ENCODE measurements around the gene MED27. TPM values are rescaled to one million over a fixed set of nuclear protein-coding genes. Genes with fewer than 3 reads are reported as not detected.

Gene MED27
- total RNA-seq, 4 donors from 2014 or later = 10.9 to 23.1 (median 13.5) TPM

DNA sequence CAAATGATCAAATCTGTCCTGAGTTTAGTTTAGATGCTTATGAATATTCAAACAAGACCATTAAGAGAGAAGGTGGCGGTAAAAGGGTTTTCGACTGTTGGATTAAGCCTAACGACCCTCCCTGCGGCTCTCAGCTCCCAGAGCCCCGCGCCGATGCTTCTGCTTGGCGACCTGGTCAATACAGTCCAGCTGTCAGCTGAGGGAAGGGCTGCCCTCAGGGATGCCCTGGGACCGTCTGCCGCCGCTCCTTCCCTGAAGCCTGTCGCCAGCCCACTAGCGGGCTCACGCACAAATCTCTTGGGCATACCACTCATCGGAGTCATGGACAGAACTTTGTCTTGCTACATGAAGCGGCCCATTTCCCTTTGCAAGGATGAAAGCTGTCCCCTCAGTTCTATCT, 203.2 kb downstream of the MED27 start:
- no peak for DNase-seq (ENCODE audit: low spot score)
- ATAC-seq (ENCODE audit: low FRiP score) = no peak
- TF ChIP-seq, protein P1, sequence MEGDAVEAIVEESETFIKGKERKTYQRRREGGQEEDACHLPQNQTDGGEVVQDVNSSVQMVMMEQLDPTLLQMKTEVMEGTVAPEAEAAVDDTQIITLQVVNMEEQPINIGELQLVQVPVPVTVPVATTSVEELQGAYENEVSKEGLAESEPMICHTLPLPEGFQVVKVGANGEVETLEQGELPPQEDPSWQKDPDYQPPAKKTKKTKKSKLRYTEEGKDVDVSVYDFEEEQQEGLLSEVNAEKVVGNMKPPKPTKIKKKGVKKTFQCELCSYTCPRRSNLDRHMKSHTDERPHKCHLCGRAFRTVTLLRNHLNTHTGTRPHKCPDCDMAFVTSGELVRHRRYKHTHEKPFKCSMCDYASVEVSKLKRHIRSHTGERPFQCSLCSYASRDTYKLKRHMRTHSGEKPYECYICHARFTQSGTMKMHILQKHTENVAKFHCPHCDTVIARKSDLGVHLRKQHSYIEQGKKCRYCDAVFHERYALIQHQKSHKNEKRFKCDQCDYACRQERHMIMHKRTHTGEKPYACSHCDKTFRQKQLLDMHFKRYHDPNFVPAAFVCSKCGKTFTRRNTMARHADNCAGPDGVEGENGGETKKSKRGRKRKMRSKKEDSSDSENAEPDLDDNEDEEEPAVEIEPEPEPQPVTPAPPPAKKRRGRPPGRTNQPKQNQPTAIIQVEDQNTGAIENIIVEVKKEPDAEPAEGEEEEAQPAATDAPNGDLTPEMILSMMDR (IDR thresholded peaks at IDR 0.05) = no peak

DNA sequence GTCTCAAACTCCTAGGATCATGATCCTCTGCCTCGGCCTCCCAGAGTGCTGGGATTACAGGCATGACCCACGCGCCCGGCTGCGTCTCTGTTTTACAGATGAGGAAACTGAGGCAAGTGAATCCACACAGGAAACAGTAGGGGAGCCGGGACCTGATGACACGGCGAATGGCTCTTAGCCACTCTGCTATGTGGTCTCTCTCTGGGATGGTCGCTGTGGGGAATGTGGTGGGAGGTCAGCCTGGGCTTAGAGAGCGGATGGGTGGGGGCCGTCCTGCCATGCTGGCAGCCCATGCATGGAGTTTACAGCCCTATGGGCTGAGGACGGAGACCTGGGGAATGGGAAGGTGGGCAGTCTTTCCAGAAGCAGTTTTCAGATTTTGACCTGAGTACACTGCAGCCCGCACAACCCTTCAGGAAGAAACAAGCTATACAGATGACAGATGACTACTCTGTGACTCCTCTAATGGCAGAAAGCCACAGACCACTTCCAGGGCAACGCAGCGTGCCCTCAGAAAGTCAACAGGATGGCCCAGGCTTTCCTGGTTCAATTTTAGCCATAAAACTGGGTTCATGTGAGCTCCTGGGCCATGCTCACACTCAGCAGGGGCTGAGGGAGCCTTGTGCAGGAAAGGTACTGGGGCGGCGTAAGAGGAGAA, 203.7 kb downstream of the MED27 start:
- no peak for DNase-seq (ENCODE audit: low spot score)
- TF ChIP-seq, protein P1 (IDR thresholded peaks at IDR 0.05) = no peak
- ATAC-seq (ENCODE audit: low FRiP score) = peak; percentile 21

DNA sequence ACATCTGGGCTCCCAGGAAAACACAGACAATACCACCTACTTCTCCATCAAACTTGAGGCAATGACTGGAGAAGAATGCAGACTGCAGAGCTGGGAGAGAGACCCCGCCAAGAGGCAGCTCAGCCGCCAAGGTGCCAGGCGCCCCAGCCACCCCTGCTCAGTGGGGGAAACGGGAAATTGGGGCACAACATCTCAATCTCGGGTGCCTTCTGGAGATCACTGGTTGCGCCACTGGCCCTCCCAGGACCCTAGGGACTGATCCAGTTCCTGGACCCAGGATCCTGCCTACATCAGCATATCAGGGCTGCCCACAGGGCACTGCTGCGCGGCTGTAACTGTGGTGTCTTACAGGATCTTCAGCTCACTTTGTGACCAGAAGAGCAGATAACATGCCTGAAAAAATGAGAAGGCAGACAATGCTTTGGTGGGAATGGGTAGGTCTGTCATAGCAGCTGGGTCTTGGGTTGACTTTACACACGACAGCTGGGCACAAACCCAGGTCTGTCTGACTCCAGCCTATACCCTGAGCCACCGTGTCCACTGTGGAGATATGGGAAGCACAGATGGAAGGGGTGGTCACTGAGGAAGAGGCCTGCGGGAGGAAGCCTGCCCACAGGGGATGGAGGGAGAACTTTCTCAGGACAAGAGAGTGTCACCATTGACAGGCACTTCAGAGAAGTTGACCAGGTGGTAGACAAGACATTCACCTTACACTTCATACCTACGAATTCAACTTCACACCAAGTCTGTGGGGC, 204.6 kb downstream of the MED27 start:
- DNase-seq (ENCODE audit: low spot score) = no peak
- no peak for ATAC-seq (ENCODE audit: low FRiP score)
- TF ChIP-seq, protein P1 (IDR thresholded peaks at IDR 0.05) = no peak

DNA sequence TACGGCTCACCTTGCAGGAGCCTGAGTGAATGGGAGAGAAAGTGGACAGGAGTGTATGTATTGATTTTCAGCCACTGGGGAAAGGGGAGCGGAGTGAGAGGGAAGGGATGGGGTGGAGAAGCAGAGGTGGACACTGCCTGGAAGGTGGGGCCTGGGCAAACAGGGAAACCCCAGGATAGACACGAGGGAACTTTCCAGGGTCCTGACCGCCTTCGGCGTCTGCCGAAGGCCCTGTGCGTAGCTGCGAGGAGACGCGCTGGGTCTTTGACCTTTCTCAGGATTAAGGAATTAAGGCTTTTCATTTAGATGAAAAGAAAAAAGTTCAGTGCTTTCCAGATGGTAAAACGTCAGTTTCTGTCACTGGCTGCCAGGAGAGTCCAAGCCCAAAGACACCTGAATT, 205.2 kb downstream of the MED27 start:
- no peak for DNase-seq (ENCODE audit: low spot score)
- TF ChIP-seq, protein P1 (IDR thresholded peaks at IDR 0.05) = no peak
- ATAC-seq (ENCODE audit: low FRiP score) = no peak

DNA sequence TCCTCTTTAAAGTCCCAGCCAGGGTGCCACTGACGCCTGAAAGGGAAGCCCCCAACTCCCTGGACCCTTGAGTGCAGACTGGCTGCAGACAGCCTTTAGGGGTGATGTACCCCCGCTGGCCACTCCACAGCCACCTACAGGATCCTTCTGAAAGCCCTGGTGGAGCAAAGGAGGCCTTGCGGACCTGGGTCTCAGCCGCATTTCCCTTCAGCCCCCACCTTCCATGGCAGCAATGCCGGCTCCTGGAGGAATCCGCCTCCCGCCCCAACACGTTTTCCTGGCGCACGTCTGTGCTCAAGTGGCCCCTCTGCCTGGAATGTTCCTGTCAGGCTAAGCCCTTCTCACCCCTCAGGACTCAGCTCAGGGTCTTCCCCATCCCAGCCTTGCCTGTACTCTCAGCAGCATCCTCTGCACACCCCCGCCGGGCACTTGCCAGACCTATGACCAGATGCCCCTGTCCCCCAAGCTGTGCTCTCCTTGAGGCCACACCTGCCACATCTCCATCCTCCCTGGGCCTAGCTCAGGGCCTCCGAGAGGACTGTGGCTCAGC, 205.7 kb downstream of the MED27 start:
- TF ChIP-seq, protein P1 (IDR thresholded peaks at IDR 0.05) = no peak
- ATAC-seq (ENCODE audit: low FRiP score) = no peak
- no peak for DNase-seq (ENCODE audit: low spot score)

DNA sequence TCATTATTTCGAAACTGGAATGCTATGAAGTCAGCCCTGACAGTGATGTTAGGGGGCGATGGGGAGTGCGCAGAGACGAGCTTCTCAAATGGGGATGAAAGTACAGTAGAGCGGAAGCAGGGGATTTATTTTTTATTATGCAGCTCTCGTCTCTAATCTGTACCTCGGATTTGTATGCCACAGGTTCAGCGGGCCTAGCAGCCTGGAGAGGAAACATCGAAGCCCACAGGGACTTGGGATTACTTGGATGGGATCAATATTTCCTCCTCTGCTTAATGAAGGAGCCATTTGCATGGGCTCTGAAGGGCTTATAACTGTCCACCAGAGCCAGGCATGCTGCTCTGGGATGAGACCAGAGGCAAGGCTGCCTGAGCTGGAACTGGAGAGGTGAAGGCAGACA, 206.3 kb downstream of the MED27 start:
- ATAC-seq (ENCODE audit: low FRiP score) (no peak), DNase-seq (ENCODE audit: low spot score) (no peak)
- TF ChIP-seq, protein P1 (IDR thresholded peaks at IDR 0.05) = no peak

All from omental fat pad (tissue), 4 donors.